WTC11 (cell line): ENCODE results near the gene DECR2. TPM values are rescaled to one million over a fixed set of nuclear protein-coding genes. Genes with fewer than 3 reads are reported as not detected.
A peak's percentile ranks its signal among the peaks of the same experiment; 100 is the strongest.

Experiments used
- ATAC-seq: fragments of 200-7000 bp; cut with Tn5 transposase; 2 replicates; pipeline ENCODE4 v1.10.0; 2021; ENCODE audit warnings: mild to moderate bottlenecking, moderate library complexity
- CTCF ChIA-PET: fragments of 300-600 bp; sonication (Branson Sonifier 250); formaldehyde crosslinking; loops from one replicate; lab custom pipeline; 2021; ENCODE audit warnings: antibody characterized with exemption; lab: Charles Lee
- POLR2A ChIA-PET: fragments of 350-600 bp; sonication (Branson Sonifier 250); formaldehyde crosslinking; loops from one replicate; lab custom pipeline; 2021; ENCODE audit warnings: antibody characterized with exemption; lab: Charles Lee
- DNase-seq: peaks from one replicate; pipeline ENCODE4 v3.0.0; 2021; ENCODE audit warnings: low spot score
- H3K27ac Mint-ChIP-seq: 2 replicates; pipeline ENCODE4 v1.8.0; 2021; ENCODE audit warnings: mixed read lengths
- H3K27me3 Mint-ChIP-seq: 2 replicates; pipeline ENCODE4 v1.8.0; 2021; ENCODE audit warnings: low read depth, mild to moderate bottlenecking, moderate library complexity, mixed read lengths
- H3K36me3 Mint-ChIP-seq: 2 replicates; pipeline ENCODE4 v1.8.0; 2021; ENCODE audit warnings: mixed read lengths
- H3K4me1 Mint-ChIP-seq: 2 replicates; pipeline ENCODE4 v1.8.0; 2022; ENCODE audit warnings: mixed read lengths
- H3K4me3 Mint-ChIP-seq: 2 replicates; pipeline ENCODE4 v1.8.0; 2021; ENCODE audit warnings: mild to moderate bottlenecking, moderate library complexity, mixed read lengths
- H3K9me3 Mint-ChIP-seq: 2 replicates; pipeline ENCODE4 v1.8.0; 2021; ENCODE audit warnings: mixed read lengths
- CBFB ChIP-seq: sonication (generic); formaldehyde crosslinking; IDR thresholded peaks from 2 replicates; pipeline ENCODE4 v1.8.1; 2022; ENCODE audit warnings: mild to moderate bottlenecking, low read depth, missing genetic modification reagents
- ETV6 ChIP-seq: sonication (generic); formaldehyde crosslinking; IDR thresholded peaks from 2 replicates; pipeline ENCODE4 v1.8.1; 2022; ENCODE audit warnings: mild to moderate bottlenecking, missing genetic modification reagents
- FOXK1 ChIP-seq: sonication (generic); formaldehyde crosslinking; IDR thresholded peaks from 2 replicates; pipeline ENCODE4 v1.8.0; 2022; ENCODE audit warnings: mild to moderate bottlenecking, moderate library complexity, missing genetic modification reagents
- GRHL2 ChIP-seq: fragments of 250-450 bp; sonication (Bioruptor Pico); IDR thresholded peaks from 2 replicates; pipeline ENCODE4 v1.8.0; 2022; ENCODE audit warnings: mild to moderate bottlenecking, moderate library complexity; ENCODE audit not compliant: insufficient replicate concordance, severe bottlenecking
- JUN ChIP-seq: sonication (generic); formaldehyde crosslinking; IDR thresholded peaks from 2 replicates; pipeline ENCODE4 v1.8.0; 2023; ENCODE audit warnings: mild to moderate bottlenecking, missing genetic modification reagents
- NFATC4 ChIP-seq: fragments of 250-450 bp; sonication (Bioruptor Pico); IDR thresholded peaks from 2 replicates; pipeline ENCODE4 v1.9.0; 2021; ENCODE audit warnings: mild to moderate bottlenecking
- NR3C1 ChIP-seq: sonication (generic); formaldehyde crosslinking; conservative IDR thresholded peaks from 2 replicates; pipeline ENCODE4 v1.8.1; 2023; ENCODE audit warnings: low read depth, mild to moderate bottlenecking, missing genetic modification reagents
- RELA ChIP-seq: sonication (generic); formaldehyde crosslinking; IDR thresholded peaks from 2 replicates; pipeline ENCODE4 v1.8.1; 2022; ENCODE audit warnings: missing genetic modification reagents, mild to moderate bottlenecking, borderline replicate concordance
- SP1 ChIP-seq: sonication (generic); formaldehyde crosslinking; conservative IDR thresholded peaks from 2 replicates; pipeline ENCODE4 v1.8.1; 2022; ENCODE audit warnings: missing genetic modification reagents
- ZNF232 ChIP-seq: sonication (generic); formaldehyde crosslinking; IDR thresholded peaks from 2 replicates; pipeline ENCODE4 v1.8.0; 2022; ENCODE audit warnings: mild to moderate bottlenecking, missing genetic modification reagents
- ZNF423 ChIP-seq: fragments of 250-450 bp; sonication (Bioruptor Pico); IDR thresholded peaks from 2 replicates; pipeline ENCODE4 v2.1.2; 2022; ENCODE audit warnings: mild to moderate bottlenecking, moderate library complexity
- ZNF671 ChIP-seq: fragments of 250-450 bp; sonication (Bioruptor Pico); IDR thresholded peaks from 2 replicates; pipeline ENCODE4 v1.8.0; 2021; ENCODE audit warnings: mild to moderate bottlenecking
- total RNA-seq: library from RNA; stranded (reverse); gene quantifications from 3 replicates; pipeline ENCODE4 v1.2.3, GENCODE V29; 2021
- TF ChIP-seq, protein P1 (sequence below): sonication (generic); formaldehyde crosslinking; IDR thresholded peaks from 2 replicates; pipeline ENCODE4 v1.8.0; 2023; ENCODE audit warnings: missing genetic modification reagents
- TF ChIP-seq, protein P2 (sequence below): sonication (generic); formaldehyde crosslinking; IDR thresholded peaks from 2 replicates; pipeline ENCODE4 v1.8.0; 2022; ENCODE audit warnings: mild to moderate bottlenecking, missing genetic modification reagents
- TF ChIP-seq, protein P3 (sequence below): sonication (generic); formaldehyde crosslinking; IDR thresholded peaks from 2 replicates; pipeline ENCODE4 v1.8.1; 2023; ENCODE audit warnings: mild to moderate bottlenecking, missing genetic modification reagents, moderate library complexity
- TF ChIP-seq, protein P4 (sequence below): sonication (generic); formaldehyde crosslinking; IDR thresholded peaks from 2 replicates; pipeline ENCODE4 v1.8.1; 2023; ENCODE audit warnings: mild to moderate bottlenecking, moderate library complexity, missing genetic modification reagents
- TF ChIP-seq, protein P5 (sequence below): fragments of 250-450 bp; sonication (Bioruptor Pico); IDR thresholded peaks from 2 replicates; pipeline ENCODE4 v1.8.0; 2021; ENCODE audit warnings: mild to moderate bottlenecking
- TF ChIP-seq, protein P6 (sequence below): sonication (generic); formaldehyde crosslinking; IDR thresholded peaks from 2 replicates; pipeline ENCODE4 v1.8.1; 2023; ENCODE audit warnings: mild to moderate bottlenecking, missing genetic modification reagents
- TF ChIP-seq, protein P7 (sequence below): sonication (generic); formaldehyde crosslinking; IDR thresholded peaks from 2 replicates; pipeline ENCODE4 v1.8.1; 2022; ENCODE audit warnings: low read depth, mild to moderate bottlenecking, moderate library complexity, missing genetic modification reagents, borderline replicate concordance

The DECR2 gene
- total RNA-seq, 1 experiment from 2014 or later, result 43.6 TPM

DNA sequence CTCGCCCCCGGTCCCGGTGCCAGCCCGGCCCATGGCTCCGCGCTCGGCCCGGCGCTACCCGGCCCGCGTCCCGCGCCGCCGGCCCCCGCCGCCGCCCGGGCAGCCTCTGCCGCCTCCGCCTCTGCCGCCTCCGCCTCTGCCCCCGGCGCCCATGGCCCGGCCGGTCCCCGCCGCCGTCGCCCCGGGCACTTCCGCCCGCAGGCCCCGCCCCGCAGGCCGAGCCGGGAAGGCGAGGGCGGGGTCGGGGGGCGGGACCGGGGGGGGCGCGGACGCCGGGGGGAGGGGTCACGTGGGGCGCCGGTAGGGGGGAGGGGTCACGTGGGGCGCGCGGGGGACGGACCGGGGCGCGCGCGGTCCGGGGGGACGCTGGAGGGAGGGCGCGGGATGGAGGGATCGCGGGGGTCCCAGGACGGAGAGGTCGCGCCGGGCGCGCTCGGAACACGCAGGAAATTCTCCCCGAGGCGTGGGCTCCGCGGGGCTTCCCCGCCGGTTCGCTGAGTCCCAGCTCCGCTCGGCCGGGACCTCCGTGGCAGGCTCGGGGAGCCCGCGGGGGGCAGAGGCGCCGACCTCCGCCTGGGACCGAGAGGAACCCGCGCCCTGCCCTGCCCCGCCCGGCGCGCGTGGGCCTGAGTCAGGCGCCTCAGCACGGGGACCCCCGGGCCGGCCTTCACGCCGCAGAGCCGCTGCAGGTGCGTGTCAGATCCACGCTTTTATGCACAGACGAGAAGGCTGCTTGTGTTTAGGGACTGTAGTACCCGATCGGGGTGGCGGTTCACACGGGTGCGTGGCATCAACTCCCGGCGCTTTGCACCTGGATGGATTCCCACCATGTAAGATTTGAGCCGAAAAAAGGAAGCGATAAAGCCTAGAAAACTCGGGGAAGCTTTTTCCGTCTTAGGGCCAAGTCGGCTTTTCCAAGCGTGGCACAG is 19.6 kb upstream of the DECR2 start, which contains the start of gene PGAP6:
PGAP6 (minus strand) TSS at position 190 of the 929 bp plus-strand sequence; CDS start at position 33, 157 bp downstream.
- Mint-ChIP-seq H3K36me3 (peaks cover 5% of the 10 kb centered on the region; the same call in 1 of the 2 replicates), H3K9me3 (no peaks in the 10 kb centered on the region), H3K4me3 (peak within 1 kb of the TSS; percentile 79), H3K4me1 (peaks cover 40% of the 10 kb centered on the region), H3K27me3 (no peaks in the 10 kb centered on the region), H3K27ac (peak within 1 kb of the TSS; percentile 98)
- DNase-seq (peak; percentile 57), ATAC-seq (no peak)
- POLR2A ChIA-PET, result interaction anchor here (0.6 to 1.6 kb wide), 5 partner anchors 11 to 548 kb away, joined by 3 to 4 read pairs (median 4); partner anchors contain the start of gene FAM234A
- CTCF ChIA-PET, result interaction anchor here (0.7 to 2.7 kb wide), 14 partner anchors 10 to 299 kb away, joined by 3 to 17 read pairs (median 4); partner anchors contain the start of genes AXIN1, DECR2 and MRPL28
- TF ChIP-seq ZNF232 (CRISPR knock-in tag) (no peak), JUN (CRISPR knock-in tag) (0 out of 2 replicates have a peak, but pooled peaks have one; percentile 12), GRHL2 (CRISPR knock-in tag) (no peak), SP1 (CRISPR knock-in tag) (0 out of 2 replicates have a peak, but pooled peaks have one; percentile 14), CBFB (CRISPR knock-in tag) (no peak), ETV6 (CRISPR knock-in tag) (peak; percentile 20; the same call in 1 of the 2 replicates), ZNF423 (0 out of 2 replicates have a peak, but pooled peaks have one; percentile 2), NR3C1 (no peak)
- TF ChIP-seq, protein P1, sequence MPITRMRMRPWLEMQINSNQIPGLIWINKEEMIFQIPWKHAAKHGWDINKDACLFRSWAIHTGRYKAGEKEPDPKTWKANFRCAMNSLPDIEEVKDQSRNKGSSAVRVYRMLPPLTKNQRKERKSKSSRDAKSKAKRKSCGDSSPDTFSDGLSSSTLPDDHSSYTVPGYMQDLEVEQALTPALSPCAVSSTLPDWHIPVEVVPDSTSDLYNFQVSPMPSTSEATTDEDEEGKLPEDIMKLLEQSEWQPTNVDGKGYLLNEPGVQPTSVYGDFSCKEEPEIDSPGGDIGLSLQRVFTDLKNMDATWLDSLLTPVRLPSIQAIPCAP (CRISPR knock-in tag), result peak; percentile 33; the same call in 1 of the 2 replicates
- TF ChIP-seq, protein P2, sequence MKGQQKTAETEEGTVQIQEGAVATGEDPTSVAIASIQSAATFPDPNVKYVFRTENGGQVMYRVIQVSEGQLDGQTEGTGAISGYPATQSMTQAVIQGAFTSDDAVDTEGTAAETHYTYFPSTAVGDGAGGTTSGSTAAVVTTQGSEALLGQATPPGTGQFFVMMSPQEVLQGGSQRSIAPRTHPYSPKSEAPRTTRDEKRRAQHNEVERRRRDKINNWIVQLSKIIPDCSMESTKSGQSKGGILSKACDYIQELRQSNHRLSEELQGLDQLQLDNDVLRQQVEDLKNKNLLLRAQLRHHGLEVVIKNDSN (CRISPR knock-in tag), result peak; percentile 64; the same call in 1 of the 2 replicates
- TF ChIP-seq, protein P3, sequence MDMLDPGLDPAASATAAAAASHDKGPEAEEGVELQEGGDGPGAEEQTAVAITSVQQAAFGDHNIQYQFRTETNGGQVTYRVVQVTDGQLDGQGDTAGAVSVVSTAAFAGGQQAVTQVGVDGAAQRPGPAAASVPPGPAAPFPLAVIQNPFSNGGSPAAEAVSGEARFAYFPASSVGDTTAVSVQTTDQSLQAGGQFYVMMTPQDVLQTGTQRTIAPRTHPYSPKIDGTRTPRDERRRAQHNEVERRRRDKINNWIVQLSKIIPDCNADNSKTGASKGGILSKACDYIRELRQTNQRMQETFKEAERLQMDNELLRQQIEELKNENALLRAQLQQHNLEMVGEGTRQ, result peak; percentile 82

DNA sequence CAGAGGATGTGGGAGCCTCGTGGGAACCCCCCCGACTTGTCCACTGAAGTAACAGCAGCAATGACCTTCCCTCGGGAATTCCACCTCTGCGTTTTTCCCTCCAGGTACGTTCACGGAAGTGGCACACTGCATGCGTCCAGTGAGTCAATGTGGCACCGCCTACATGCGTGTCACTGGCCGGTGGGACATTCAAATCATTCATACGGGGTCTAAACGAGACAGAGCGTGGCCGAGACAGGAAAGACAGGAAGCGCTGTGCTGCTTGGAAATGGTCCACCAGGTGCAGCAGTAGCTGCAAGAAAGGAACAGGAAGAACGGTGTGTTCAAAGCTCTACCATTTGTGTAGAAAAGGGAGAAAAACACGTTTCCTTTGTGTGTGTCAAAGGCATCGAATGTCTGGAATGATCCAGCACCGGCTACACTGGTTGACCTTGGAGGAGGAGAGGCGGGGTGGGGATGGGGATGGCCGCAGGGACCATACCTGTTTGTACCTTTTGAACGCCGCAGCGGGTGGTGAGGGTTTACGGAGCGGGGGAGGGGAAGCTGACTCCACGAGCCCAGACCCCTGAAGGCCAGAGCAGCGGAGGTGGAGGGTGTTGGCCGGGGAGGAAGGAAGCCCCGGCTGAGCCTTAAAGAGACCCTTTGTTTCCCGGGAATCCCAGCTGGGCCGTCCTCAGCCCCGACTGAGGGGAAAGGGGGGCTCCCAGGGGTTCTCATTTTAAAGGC is 18.2 kb upstream of the DECR2 start:
- Mint-ChIP-seq H3K27ac (peak overlapping the region; percentile 98), H3K27me3 (no peaks in the 10 kb centered on the region), H3K4me1 (peaks cover 49% of the 10 kb centered on the region), H3K4me3 (peak overlapping the region; percentile 79), H3K9me3 (no peaks in the 10 kb centered on the region), H3K36me3 (peaks cover 5% of the 10 kb centered on the region; the same call in 1 of the 2 replicates)
- POLR2A ChIA-PET, result interaction anchor here (0.6 to 1.6 kb wide), 6 partner anchors 13 to 149 kb away, joined by 3 to 4 read pairs (median 3); partner anchors contain the start of genes DECR2, FAM234A and MRPL28
- DNase-seq, result peak; percentile 89
- CTCF ChIA-PET, result interaction anchor here (0.7 to 2.7 kb wide), 16 partner anchors 9 to 300 kb away, joined by 3 to 17 read pairs (median 4); partner anchors contain the start of genes AXIN1 and DECR2
- ATAC-seq, result peak; percentile 54
- TF ChIP-seq FOXK1 (CRISPR knock-in tag) (0 out of 2 replicates have a peak, but pooled peaks have one; percentile 23), ZNF671 (no peak), NR3C1 (no peak), RELA (no peak), NFATC4 (CRISPR knock-in tag) (no peak)
- TF ChIP-seq, protein P4, sequence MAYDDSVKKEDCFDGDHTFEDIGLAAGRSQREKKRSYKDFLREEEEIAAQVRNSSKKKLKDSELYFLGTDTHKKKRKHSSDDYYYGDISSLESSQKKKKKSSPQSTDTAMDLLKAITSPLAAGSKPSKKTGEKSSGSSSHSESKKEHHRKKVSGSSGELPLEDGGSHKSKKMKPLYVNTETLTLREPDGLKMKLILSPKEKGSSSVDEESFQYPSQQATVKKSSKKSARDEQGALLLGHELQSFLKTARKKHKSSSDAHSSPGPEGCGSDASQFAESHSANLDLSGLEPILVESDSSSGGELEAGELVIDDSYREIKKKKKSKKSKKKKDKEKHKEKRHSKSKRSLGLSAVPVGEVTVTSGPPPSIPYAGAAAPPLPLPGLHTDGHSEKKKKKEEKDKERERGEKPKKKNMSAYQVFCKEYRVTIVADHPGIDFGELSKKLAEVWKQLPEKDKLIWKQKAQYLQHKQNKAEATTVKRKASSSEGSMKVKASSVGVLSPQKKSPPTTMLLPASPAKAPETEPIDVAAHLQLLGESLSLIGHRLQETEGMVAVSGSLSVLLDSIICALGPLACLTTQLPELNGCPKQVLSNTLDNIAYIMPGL (CRISPR knock-in tag), result peak; percentile 68; the same call in 1 of the 2 replicates
- TF ChIP-seq, protein P5, sequence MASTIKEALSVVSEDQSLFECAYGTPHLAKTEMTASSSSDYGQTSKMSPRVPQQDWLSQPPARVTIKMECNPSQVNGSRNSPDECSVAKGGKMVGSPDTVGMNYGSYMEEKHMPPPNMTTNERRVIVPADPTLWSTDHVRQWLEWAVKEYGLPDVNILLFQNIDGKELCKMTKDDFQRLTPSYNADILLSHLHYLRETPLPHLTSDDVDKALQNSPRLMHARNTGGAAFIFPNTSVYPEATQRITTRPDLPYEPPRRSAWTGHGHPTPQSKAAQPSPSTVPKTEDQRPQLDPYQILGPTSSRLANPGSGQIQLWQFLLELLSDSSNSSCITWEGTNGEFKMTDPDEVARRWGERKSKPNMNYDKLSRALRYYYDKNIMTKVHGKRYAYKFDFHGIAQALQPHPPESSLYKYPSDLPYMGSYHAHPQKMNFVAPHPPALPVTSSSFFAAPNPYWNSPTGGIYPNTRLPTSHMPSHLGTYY (CRISPR knock-in tag), result no peak
- TF ChIP-seq, protein P6, sequence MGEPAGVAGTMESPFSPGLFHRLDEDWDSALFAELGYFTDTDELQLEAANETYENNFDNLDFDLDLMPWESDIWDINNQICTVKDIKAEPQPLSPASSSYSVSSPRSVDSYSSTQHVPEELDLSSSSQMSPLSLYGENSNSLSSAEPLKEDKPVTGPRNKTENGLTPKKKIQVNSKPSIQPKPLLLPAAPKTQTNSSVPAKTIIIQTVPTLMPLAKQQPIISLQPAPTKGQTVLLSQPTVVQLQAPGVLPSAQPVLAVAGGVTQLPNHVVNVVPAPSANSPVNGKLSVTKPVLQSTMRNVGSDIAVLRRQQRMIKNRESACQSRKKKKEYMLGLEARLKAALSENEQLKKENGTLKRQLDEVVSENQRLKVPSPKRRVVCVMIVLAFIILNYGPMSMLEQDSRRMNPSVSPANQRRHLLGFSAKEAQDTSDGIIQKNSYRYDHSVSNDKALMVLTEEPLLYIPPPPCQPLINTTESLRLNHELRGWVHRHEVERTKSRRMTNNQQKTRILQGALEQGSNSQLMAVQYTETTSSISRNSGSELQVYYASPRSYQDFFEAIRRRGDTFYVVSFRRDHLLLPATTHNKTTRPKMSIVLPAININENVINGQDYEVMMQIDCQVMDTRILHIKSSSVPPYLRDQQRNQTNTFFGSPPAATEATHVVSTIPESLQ (CRISPR knock-in tag), result no peak
- TF ChIP-seq, protein P7, sequence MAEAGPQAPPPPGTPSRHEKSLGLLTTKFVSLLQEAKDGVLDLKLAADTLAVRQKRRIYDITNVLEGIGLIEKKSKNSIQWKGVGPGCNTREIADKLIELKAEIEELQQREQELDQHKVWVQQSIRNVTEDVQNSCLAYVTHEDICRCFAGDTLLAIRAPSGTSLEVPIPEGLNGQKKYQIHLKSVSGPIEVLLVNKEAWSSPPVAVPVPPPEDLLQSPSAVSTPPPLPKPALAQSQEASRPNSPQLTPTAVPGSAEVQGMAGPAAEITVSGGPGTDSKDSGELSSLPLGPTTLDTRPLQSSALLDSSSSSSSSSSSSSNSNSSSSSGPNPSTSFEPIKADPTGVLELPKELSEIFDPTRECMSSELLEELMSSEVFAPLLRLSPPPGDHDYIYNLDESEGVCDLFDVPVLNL (CRISPR knock-in tag), result no peak
